NCI-H748 treated with DMSO at 0.1 percent for 48 hours (cell line): ENCODE data around the gene NME4.
A peak's percentile ranks its signal among the peaks of the same experiment; 100 is the strongest.
"Not testable (repeated sequence)": the region's sequence is repeated elsewhere in the genome, so short reads cannot be mapped to it uniquely, and the experiment has no call there.

Experiments
- DNase-seq: peaks from one replicate; lab custom pipeline; 2025; lab: John Stamatoyannopoulos, UW

NME4 gene

GRCh38 chr16:377419-377951 lies 19.5 kb upstream of the NME4 start:
- DNase-seq = no peak

- DNase-seq = not testable (repeated sequence)
Measured at GRCh38 chr16:378113-378820, 18.7 kb upstream of the NME4 start.

GRCh38 chr16:378821-379182 lies 18.2 kb upstream of the NME4 start:
- no peak for DNase-seq

DNA sequence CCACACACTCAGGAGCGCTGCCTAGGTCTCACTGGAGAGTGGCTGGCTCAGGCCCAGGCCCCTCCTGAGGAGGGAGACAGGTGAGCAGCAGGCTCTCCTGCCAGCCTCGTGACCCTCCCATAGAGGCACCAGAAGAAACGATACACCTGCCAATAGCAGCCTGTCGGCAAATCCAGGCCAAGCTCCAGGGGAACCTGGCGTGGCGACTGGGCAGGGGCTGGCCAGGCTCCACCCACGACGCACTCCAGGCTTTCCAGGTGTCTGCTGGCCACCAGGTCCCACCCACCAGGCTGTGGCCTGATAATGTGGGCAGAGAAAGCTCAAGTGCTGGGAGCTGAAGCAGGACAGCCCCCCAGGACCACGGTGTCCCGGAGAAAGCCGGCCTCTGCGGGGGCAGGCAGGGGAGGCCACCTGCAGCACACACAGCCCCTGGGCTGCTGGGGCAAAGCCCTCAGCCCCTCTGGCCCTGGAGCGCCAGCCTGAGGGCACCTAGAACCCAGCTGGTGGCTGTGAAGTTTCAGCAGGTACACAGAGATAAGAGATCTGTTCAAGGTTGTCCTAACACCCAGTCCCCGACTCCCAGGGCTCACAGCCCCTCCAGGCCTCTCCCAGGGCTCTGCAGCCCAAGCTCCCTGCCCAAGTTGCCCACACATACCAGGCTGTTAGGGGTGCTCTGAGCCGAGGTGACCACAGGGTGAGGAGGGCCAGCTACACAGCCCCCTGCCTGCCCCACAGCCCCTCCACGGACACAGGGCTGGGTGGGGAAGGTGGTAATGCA lies 17.6 kb upstream of the NME4 start:
- peak; percentile 16 for DNase-seq

GRCh38 chr16:379961-380761 lies 16.8 kb upstream of the NME4 start:
- no peak for DNase-seq

GRCh38 chr16:380762-381011 lies 16.3 kb upstream of the NME4 start:
- DNase-seq = no peak

- no peak for DNase-seq
Measured at GRCh38 chr16:381012-381788, 15.8 kb upstream of the NME4 start.

GRCh38 chr16:381789-382717 lies 14.9 kb upstream of the NME4 start, which contains the start of gene PGAP6:
Gene PGAP6, minus strand, starts transcription at chr16:381978. Its CDS starts 157 bp downstream, at chr16:381821.
- DNase-seq = peak; percentile 2

DNA sequence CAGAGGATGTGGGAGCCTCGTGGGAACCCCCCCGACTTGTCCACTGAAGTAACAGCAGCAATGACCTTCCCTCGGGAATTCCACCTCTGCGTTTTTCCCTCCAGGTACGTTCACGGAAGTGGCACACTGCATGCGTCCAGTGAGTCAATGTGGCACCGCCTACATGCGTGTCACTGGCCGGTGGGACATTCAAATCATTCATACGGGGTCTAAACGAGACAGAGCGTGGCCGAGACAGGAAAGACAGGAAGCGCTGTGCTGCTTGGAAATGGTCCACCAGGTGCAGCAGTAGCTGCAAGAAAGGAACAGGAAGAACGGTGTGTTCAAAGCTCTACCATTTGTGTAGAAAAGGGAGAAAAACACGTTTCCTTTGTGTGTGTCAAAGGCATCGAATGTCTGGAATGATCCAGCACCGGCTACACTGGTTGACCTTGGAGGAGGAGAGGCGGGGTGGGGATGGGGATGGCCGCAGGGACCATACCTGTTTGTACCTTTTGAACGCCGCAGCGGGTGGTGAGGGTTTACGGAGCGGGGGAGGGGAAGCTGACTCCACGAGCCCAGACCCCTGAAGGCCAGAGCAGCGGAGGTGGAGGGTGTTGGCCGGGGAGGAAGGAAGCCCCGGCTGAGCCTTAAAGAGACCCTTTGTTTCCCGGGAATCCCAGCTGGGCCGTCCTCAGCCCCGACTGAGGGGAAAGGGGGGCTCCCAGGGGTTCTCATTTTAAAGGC lies 13.5 kb upstream of the NME4 start:
- peak; percentile 6 for DNase-seq

- no peak for DNase-seq
Measured at GRCh38 chr16:386641-387156, 10.3 kb upstream of the NME4 start.

- DNase-seq = not testable (repeated sequence)
Measured at GRCh38 chr16:387761-388666, 9.0 kb upstream of the NME4 start.

- no peak for DNase-seq
Measured at GRCh38 chr16:389352-389751, 7.6 kb upstream of the NME4 start.

DNA sequence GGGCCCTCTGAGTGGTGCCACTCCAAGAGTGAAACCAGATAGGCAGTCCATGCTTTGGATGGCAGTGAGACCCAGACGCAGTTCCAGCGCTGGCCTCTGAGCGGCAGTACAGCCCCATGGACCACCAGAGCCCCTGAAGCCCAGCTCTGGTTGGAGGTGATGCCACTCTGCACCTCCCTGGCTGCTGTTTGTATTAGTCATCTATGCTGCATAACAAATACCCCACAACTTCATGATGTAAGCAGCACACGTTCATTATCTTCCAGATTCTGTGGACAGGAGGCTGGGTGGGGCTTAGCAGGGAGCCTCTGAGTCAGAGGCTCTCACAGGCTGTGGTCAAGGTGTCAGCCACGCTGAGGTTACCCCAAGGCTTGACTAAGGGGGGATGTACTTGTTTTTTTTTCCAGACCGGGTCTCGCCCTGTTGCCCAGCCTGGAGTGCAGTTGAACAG lies 5.1 kb upstream of the NME4 start:
- peak; percentile 20 for DNase-seq

DNA sequence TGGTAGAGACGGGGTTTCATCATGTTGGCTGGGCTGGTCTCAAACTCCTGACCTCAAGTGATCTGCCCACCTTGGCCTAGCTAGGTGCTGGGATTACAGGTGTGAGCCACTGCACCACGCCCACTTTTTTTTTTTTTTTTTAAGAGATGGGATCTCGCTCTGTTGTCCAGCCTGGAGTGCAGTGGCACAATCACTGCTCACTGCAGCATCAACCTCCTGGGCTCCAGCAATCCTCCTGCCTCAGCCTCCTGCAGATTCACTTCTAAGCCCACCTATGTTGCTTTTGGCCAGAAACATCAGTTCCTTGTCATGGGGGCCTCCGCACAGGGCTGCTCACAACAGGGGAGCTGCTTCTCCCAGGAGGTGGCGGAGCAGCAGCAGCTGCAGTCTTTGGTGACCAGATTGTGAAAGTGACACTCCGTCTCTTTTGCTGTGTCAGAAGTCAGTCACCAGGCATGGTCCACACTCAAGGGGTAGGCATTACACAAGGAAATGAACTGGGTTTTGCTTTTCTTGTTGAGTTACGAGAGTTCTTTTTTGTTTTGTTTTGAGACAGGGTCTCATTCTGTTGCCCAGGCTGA lies 4.5 kb upstream of the NME4 start:
- no peak for DNase-seq

GRCh38 chr16:396199-396598 lies 800 bp upstream of the NME4 start:
- no peak for DNase-seq

DNA sequence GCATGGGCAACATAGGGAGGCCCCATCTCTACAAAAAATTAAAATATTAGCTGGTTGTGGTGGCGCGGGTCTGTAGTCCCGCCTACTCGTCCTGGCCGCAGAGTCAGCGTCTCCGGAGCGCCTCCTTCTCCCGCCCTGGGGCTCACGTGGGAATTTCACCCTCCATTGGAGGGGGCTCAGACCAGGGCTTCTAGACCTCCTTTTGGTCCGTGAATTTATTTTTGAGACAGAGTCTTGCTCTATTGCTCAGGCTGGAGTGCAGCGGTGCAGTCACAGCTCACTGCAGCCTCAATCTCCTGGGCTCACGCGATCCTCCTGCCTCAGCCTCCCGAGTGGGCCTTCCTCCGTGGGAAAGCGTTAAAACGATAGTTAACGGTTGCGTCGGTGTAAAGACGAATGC lies 394 bp upstream of the NME4 start:
- DNase-seq = no peak

DNA sequence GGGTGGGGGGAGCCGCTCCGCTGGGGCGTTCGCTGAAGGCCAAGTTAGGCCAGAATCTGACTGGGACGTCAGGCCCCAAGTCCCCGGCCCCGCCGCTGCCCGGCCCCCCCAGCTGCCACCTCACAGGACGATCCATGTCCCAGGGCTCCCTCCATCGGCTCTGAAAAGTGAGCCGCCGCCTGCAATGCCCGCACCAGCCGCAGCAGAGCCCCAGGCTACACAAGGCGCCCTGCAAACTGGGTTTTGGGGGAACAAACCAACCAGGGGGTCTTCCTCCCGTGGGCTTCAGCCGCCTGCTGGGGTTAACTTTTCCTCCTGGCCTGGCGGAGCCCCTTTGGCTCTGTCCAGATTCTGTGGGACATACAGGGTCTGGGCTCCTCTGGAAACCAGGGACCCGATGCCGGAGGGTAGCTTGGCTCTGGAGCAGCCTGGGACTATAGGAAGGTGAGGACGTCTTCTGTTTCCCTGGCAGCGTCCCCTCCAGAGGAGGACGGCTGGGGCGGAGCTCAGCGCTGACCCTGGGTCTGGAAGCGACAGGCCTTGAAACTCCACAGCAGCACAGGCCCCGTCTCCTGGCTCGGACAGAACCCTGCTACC lies 835 bp downstream of the NME4 start:
- no peak for DNase-seq
